HG02970 (cell line): ENCODE results near the gene SNX30.
"Not testable (repeated sequence)": the region's sequence is repeated elsewhere in the genome, so short reads cannot be mapped to it uniquely, and the experiment has no call there.

ENCODE experiments used
- ATAC-seq: cut with Tn5 transposase; IDR thresholded peaks from one replicate; pipeline ENCODE4 v1.9.1; 2021; ENCODE audit warnings: mild to moderate bottlenecking, moderate library complexity, moderate number of reproducible peaks; ENCODE audit not compliant: unreplicated experiment, low FRiP score

SNX30 gene

GRCh38 chr9:112750016-112750763 lies at the start of gene SNX30:
Gene SNX30 (plus strand): TSS chr9:112750760. CDS start chr9:112751002, 242 bp downstream.
- peak; percentile 83 for ATAC-seq

- no peak for ATAC-seq
These were observed 47.3 kb upstream of the SNX30 start for GRCh38 chr9:112703304-112703703.

GRCh38 chr9:112705768-112706427 lies 44.7 kb upstream of the SNX30 start:
- ATAC-seq, result no peak

GRCh38 chr9:112711050-112711689 lies 39.4 kb upstream of the SNX30 start:
- no peak for ATAC-seq

GRCh38 chr9:112712678-112713077 lies 37.9 kb upstream of the SNX30 start:
- ATAC-seq, result no peak

GRCh38 chr9:112717661-112718331 lies 32.8 kb upstream of the SNX30 start, which contains the start of gene INIP:
Gene INIP (minus strand): TSS chr9:112718117. CDS start chr9:112716485, 1,632 bp downstream.
- ATAC-seq, result peak; percentile 94

GRCh38 chr9:112719241-112719691 lies 31.3 kb upstream of the SNX30 start:
- no peak for ATAC-seq

- no peak for ATAC-seq
These were observed 30.9 kb upstream of the SNX30 start for GRCh38 chr9:112719696-112720095.

- ATAC-seq, result no peak
These were observed 30.3 kb upstream of the SNX30 start for GRCh38 chr9:112720113-112720780.

GRCh38 chr9:112722749-112723148 lies 27.8 kb upstream of the SNX30 start:
- not testable (repeated sequence) for ATAC-seq

GRCh38 chr9:112725961-112726360 lies 24.6 kb upstream of the SNX30 start:
- ATAC-seq, result no peak

GRCh38 chr9:112726428-112726827 lies 24.1 kb upstream of the SNX30 start:
- ATAC-seq, result no peak

- ATAC-seq, result no peak
These were observed 22.2 kb upstream of the SNX30 start for GRCh38 chr9:112728401-112728800.

GRCh38 chr9:112731971-112732370 lies 18.6 kb upstream of the SNX30 start:
- no peak for ATAC-seq

GRCh38 chr9:112734892-112735291 lies 15.7 kb upstream of the SNX30 start:
- ATAC-seq, result no peak

GRCh38 chr9:112743216-112743836 lies 7.2 kb upstream of the SNX30 start:
- ATAC-seq, result no peak

GRCh38 chr9:112744177-112744576 lies 6.4 kb upstream of the SNX30 start:
- no peak for ATAC-seq

GRCh38 chr9:112747094-112747493 lies 3.5 kb upstream of the SNX30 start:
- ATAC-seq, result no peak

- no peak for ATAC-seq
These were observed 150 bp downstream of the SNX30 start for GRCh38 chr9:112750764-112751055.
